ENCODE results near the gene ASAP2.

The ASAP2 gene

DNA sequence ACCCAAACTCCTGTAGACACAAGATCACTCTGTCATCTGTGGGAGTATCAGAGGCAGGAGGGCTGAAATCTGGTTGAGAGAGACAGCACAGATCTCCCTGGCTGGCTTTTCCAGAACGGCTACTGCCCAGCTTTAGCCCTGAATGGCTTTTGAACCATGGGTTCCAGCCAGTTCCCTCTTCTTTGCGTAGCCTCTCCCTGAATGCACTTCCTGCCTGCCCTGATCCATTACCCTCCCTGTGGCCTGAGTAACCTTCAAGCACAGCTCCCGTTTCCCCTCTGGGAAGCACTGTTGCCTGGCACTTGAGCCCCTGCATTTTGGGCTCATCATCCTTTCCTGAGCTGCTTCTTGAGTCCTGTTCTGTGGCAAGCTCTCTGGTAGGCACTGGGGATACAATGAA lies 68.8 kb downstream of the ASAP2 start:
- Histone ChIP-seq H3K27ac (no peak overlapping the region), H3K4me2 (no peak overlapping the region), H2AFZ (ENCODE audit: low read depth) (no peak overlapping the region), H3K4me3 (IDR thresholded peaks at IDR 0.05; ENCODE audit: insufficient read depth, low read depth, low read length) (no peak overlapping the region), H3K9ac (no peak overlapping the region), H4K20me1 (ENCODE audit: insufficient read depth) (no peaks in the 10 kb centered on the region), H3K79me2 (ENCODE audit: insufficient read depth, low read depth) (no peaks in the 10 kb centered on the region), H3K36me3 (ENCODE audit: insufficient read depth) (no peaks in the 10 kb centered on the region), H3K27me3 (ENCODE audit: insufficient read depth, low read depth) (no peaks in the 10 kb centered on the region), H3K4me1 (ENCODE audit: low read depth, poor library complexity, severe bottlenecking) (no peaks in the 10 kb centered on the region)
- TF ChIP-seq, protein P1, sequence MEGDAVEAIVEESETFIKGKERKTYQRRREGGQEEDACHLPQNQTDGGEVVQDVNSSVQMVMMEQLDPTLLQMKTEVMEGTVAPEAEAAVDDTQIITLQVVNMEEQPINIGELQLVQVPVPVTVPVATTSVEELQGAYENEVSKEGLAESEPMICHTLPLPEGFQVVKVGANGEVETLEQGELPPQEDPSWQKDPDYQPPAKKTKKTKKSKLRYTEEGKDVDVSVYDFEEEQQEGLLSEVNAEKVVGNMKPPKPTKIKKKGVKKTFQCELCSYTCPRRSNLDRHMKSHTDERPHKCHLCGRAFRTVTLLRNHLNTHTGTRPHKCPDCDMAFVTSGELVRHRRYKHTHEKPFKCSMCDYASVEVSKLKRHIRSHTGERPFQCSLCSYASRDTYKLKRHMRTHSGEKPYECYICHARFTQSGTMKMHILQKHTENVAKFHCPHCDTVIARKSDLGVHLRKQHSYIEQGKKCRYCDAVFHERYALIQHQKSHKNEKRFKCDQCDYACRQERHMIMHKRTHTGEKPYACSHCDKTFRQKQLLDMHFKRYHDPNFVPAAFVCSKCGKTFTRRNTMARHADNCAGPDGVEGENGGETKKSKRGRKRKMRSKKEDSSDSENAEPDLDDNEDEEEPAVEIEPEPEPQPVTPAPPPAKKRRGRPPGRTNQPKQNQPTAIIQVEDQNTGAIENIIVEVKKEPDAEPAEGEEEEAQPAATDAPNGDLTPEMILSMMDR (conservative IDR thresholded peaks at IDR 0.05; ENCODE audit: low read depth, low read length): no peak

DNA sequence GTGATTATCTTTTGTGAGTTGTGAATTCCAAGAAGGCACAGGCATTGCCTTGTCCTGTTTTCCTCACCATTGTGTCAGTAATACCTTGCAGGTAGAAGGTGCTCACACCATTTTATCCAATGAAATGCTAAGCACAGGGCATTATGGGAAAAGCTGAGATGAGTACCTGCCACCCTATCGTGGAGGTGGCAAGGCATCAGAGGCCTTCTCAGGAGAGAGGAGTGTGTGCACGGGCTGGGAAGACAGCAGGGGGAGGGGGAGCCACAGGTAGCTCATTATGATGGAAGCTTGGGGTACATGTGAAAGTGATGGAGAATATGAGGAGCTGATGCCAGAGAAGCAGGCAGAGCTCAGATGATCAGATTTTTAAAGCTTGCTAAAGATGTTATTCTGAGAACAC lies 69.5 kb downstream of the ASAP2 start:
- no peaks in the 10 kb centered on the region for H4K20me1 ChIP-seq (ENCODE audit: insufficient read depth)

DNA sequence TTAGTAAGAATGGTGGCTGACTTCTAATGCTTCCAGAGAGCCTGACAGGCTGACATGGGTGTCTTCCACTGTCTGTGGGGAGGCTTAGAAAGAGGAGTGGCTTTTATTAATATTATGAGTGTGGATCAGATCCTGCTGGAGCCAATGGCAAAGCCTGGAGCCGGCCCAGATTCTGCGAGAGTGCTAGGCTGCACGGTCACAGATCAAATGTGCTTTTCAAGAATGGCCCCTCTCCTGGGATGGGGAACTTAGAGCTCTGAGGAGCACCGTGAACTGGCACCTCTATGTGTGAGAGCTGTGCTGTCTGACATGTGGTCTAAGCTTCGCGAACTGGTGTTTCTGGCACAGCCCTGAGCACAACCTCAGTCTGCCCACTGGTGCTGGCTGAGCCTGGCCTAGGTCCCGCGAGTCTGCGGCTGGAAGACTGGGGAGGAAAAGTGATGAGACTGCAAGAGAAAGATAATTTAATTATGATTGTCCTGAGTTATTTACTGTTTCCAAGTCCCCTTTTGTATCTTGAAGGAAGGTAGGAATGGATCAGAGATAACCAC lies 70.4 kb downstream of the ASAP2 start:
- H3K79me2 ChIP-seq (ENCODE audit: insufficient read depth, low read depth): no peaks in the 10 kb centered on the region
- no peak overlapping the region for H2AFZ ChIP-seq (ENCODE audit: low read depth)
- no peak overlapping the region for H3K27ac ChIP-seq
- H3K27me3 ChIP-seq (ENCODE audit: insufficient read depth, low read depth): no peaks in the 10 kb centered on the region
- no peaks in the 10 kb centered on the region for H3K4me1 ChIP-seq (ENCODE audit: low read depth, poor library complexity, severe bottlenecking)
- TF ChIP-seq, protein P1 (conservative IDR thresholded peaks at IDR 0.05; ENCODE audit: low read depth, low read length): no peak
- H3K9ac ChIP-seq: no peak overlapping the region
- H4K20me1 ChIP-seq (ENCODE audit: insufficient read depth): no peaks in the 10 kb centered on the region
- H3K4me2 ChIP-seq: no peak overlapping the region
- no peaks in the 10 kb centered on the region for H3K36me3 ChIP-seq (ENCODE audit: insufficient read depth)
- no peak overlapping the region for H3K4me3 ChIP-seq (IDR thresholded peaks at IDR 0.05; ENCODE audit: insufficient read depth, low read depth, low read length)

More for the DNA sequence above, 69.5 kb downstream of the ASAP2 start:
- no peak overlapping the region for H3K9ac ChIP-seq
- H3K27me3 ChIP-seq (ENCODE audit: insufficient read depth, low read depth): no peaks in the 10 kb centered on the region
- no peaks in the 10 kb centered on the region for H3K79me2 ChIP-seq (ENCODE audit: insufficient read depth, low read depth)
- H3K4me3 ChIP-seq (IDR thresholded peaks at IDR 0.05; ENCODE audit: insufficient read depth, low read depth, low read length): no peak overlapping the region
- H3K27ac ChIP-seq: no peak overlapping the region
- H3K36me3 ChIP-seq (ENCODE audit: insufficient read depth): no peaks in the 10 kb centered on the region
- TF ChIP-seq, protein P1 (conservative IDR thresholded peaks at IDR 0.05; ENCODE audit: low read depth, low read length): no peak
- no peaks in the 10 kb centered on the region for H3K4me1 ChIP-seq (ENCODE audit: low read depth, poor library complexity, severe bottlenecking)
- H2AFZ ChIP-seq (ENCODE audit: low read depth): no peak overlapping the region
- H3K4me2 ChIP-seq: no peak overlapping the region

DNA sequence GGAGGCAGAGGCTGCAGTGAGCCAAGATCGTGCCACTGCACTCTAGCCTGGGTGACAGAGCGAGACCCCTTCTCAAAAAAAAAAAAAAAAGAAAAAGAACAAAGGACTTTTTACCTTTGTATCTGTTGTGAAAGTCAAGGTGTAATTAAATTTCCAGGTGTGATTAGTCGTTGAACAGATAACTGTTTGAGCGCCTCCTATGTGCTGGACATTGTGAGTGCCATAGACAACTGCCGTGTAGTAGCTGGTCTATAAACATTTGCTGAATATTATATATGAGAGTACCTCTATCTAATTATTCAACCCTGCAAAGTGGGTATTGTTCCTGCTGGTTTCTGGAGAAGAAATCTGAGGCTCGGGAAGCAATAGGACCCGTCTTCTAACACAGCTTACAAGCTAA lies 71.8 kb downstream of the ASAP2 start:
- H2AFZ ChIP-seq (ENCODE audit: low read depth): no peak overlapping the region
- no peaks in the 10 kb centered on the region for H3K4me1 ChIP-seq (ENCODE audit: low read depth, poor library complexity, severe bottlenecking)
- no peaks in the 10 kb centered on the region for H3K27me3 ChIP-seq (ENCODE audit: insufficient read depth, low read depth)
- H4K20me1 ChIP-seq (ENCODE audit: insufficient read depth): no peaks in the 10 kb centered on the region
- H3K27ac ChIP-seq: no peak overlapping the region
- H3K36me3 ChIP-seq (ENCODE audit: insufficient read depth): no peaks in the 10 kb centered on the region
- no peak overlapping the region for H3K4me3 ChIP-seq (IDR thresholded peaks at IDR 0.05; ENCODE audit: insufficient read depth, low read depth, low read length)
- no peaks in the 10 kb centered on the region for H3K79me2 ChIP-seq (ENCODE audit: insufficient read depth, low read depth)
- H3K9ac ChIP-seq: no peak overlapping the region
- H3K4me2 ChIP-seq: no peak overlapping the region
- TF ChIP-seq, protein P1 (conservative IDR thresholded peaks at IDR 0.05; ENCODE audit: low read depth, low read length): no peak

Measured in KMS-11 (cell line).